Measurements from ENCODE around the gene RTL1. TPM values are rescaled to one million over a fixed set of nuclear protein-coding genes. Genes with fewer than 3 reads are reported as not detected.

The RTL1 gene
- polyA plus RNA-seq, 1 of the 3 experiments (the other 2 are of a cell fraction): 0.07 TPM

DNA sequence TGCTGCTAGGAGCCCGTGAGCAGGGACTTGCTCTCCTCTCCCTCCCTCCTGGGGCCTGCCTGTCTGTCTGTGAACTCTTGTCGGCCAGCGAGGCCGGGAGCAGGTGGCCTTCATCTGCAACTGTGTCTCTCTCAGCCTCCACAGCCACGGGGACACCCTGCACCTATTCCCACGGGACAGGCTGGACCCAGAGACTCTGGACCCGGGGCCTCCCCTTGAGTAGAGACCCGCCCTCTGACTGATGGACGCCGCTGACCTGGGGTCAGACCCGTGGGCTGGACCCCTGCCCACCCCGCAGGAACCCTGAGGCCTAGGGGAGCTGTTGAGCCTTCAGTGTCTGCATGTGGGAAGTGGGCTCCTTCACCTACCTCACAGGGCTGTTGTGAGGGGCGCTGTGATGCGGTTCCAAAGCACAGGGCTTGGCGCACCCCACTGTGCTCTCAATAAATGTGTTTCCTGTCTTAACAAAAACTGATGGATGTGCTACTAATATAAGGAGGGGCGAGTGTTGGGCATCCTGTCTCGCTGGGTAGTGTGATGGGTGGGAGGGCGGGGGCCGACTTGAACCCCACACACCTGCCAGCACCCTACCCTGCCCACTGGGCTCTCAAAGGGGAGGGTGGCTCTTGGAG lies 42.9 kb downstream of the RTL1 start:
- no peak overlapping the region for H3K9ac ChIP-seq
- H3K4me3 ChIP-seq (ENCODE audit: low read depth in 2 of 2, low read length in 1 of 2): no peak overlapping the region
- H3K27me3 ChIP-seq (ENCODE audit: insufficient read depth): no peaks in the 10 kb centered on the region
- CTCF ChIA-PET: interaction anchor here (1.2 kb wide), 1 partner anchor 10 kb away, joined by 3 read pairs; no protein-coding TSS in a partner anchor
- POLR2A ChIA-PET: no interaction called here
- WGBS (ENCODE audit: low lambda C conversion rate): 56% methylated on average over 11 of the region's 19 CpGs
- H3K9me3 ChIP-seq: no peaks in the 10 kb centered on the region
- peaks cover 0 to 6% of the 10 kb centered on the region in 2 experiments; a peak in 2 of 4 replicates for H3K4me1 ChIP-seq (ENCODE audit: control insufficient read depth in 1 of 2, insufficient read depth in 2 of 2, low read depth in 1 of 2, low read length in 1 of 2)
- no peaks in the 10 kb centered on the region for H3K79me2 ChIP-seq (ENCODE audit: insufficient read depth)
- no peaks in the 10 kb centered on the region for H3K36me3 ChIP-seq (replicated peaks in 1 of 2; ENCODE audit: control insufficient read depth in 1 of 2, insufficient read depth in 2 of 2, low read length in 1 of 2)
- H3K27ac ChIP-seq (ENCODE audit: low read depth in 2 of 2, low read length in 1 of 2): no peak overlapping the region
- H3K9me2 ChIP-seq: no peaks in the 10 kb centered on the region
- no peak overlapping the region for H3K4me2 ChIP-seq
- no peaks in the 10 kb centered on the region for H4K20me1 ChIP-seq (ENCODE audit: insufficient read depth)
- DNase-seq: no peak
- TF ChIP-seq SMC3 (IDR thresholded peaks at IDR 0.05; ENCODE audit: low read depth, low read length) (no peak), MEF2A (IDR thresholded peaks at IDR 0.05; ENCODE audit: borderline replicate concordance, low read depth) (no peak), FOXM1 (IDR thresholded peaks at IDR 0.05; ENCODE audit: low read depth) (no peak), MXI1 (IDR thresholded peaks at IDR 0.05; ENCODE audit: low read depth, low read length) (no peak), RXRA (IDR thresholded peaks at IDR 0.05; ENCODE audit: borderline replicate concordance, low read depth) (no peak), JUND (IDR thresholded peaks at IDR 0.05) (no peak), RCOR1 (IDR thresholded peaks at IDR 0.05; ENCODE audit: low read length) (no peak), RFX5 (IDR thresholded peaks at IDR 0.05; ENCODE audit: low read length) (no peak), EP300 (IDR thresholded peaks at IDR 0.05; ENCODE audit: borderline replicate concordance in 1 of 2, low read depth in 1 of 2, low read length in 1 of 2) (no peak)
- TF ChIP-seq, protein P1, sequence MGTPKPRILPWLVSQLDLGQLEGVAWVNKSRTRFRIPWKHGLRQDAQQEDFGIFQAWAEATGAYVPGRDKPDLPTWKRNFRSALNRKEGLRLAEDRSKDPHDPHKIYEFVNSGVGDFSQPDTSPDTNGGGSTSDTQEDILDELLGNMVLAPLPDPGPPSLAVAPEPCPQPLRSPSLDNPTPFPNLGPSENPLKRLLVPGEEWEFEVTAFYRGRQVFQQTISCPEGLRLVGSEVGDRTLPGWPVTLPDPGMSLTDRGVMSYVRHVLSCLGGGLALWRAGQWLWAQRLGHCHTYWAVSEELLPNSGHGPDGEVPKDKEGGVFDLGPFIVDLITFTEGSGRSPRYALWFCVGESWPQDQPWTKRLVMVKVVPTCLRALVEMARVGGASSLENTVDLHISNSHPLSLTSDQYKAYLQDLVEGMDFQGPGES (IDR thresholded peaks at IDR 0.05; ENCODE audit: low read depth, low read length): no peak
- TF ChIP-seq, protein P2, sequence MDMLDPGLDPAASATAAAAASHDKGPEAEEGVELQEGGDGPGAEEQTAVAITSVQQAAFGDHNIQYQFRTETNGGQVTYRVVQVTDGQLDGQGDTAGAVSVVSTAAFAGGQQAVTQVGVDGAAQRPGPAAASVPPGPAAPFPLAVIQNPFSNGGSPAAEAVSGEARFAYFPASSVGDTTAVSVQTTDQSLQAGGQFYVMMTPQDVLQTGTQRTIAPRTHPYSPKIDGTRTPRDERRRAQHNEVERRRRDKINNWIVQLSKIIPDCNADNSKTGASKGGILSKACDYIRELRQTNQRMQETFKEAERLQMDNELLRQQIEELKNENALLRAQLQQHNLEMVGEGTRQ (IDR thresholded peaks at IDR 0.05; ENCODE audit: borderline replicate concordance, low read depth, low read length): no peak
- no peaks in the 10 kb centered on the region for H3F3A ChIP-seq (replicated peaks; ENCODE audit: insufficient read depth)
- H2AFZ ChIP-seq (ENCODE audit: low read depth): no peak overlapping the region

DNA sequence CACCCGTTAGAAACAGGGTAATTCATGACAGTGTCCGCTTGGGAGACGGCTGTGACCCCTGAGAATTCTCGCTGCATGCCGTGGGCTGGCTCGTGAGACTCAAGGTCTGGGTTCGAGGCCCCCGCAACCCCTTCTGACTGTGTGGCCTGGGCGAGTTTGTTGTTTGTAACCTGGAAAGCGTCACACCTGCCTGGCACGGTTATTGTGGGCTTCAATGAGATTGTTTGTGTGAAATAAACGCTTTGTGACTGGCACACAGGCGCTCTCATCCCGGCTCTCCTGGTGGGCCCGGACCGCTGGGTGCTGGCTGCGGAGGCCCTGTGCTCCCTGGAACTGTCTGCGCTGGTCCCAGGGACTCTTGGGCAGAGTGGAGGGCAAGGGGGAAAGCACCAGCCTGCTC lies 43.7 kb downstream of the RTL1 start:
- no peaks in the 10 kb centered on the region for H3F3A ChIP-seq (replicated peaks; ENCODE audit: insufficient read depth)

More for the DNA sequence above, 43.7 kb downstream of the RTL1 start:
- Histone ChIP-seq H3K79me2 (ENCODE audit: insufficient read depth) (no peaks in the 10 kb centered on the region), H3K9me3 (no peaks in the 10 kb centered on the region), H3K27me3 (ENCODE audit: insufficient read depth) (no peaks in the 10 kb centered on the region), H4K20me1 (ENCODE audit: insufficient read depth) (no peaks in the 10 kb centered on the region), H2AFZ (ENCODE audit: low read depth) (no peak overlapping the region), H3K9me2 (no peaks in the 10 kb centered on the region), H3K4me3 (ENCODE audit: low read depth in 2 of 2, low read length in 1 of 2) (no peak overlapping the region), H3K4me1 (ENCODE audit: control insufficient read depth in 1 of 2, insufficient read depth in 2 of 2, low read depth in 1 of 2, low read length in 1 of 2) (peaks cover 0 to 6% of the 10 kb centered on the region in 2 experiments; a peak in 2 of 4 replicates), H3K36me3 (replicated peaks in 1 of 2; ENCODE audit: control insufficient read depth in 1 of 2, insufficient read depth in 2 of 2, low read length in 1 of 2) (no peaks in the 10 kb centered on the region), H3K27ac (ENCODE audit: low read depth in 2 of 2, low read length in 1 of 2) (no peak overlapping the region), H3K9ac (no peak overlapping the region), H3K4me2 (no peak overlapping the region)
- 59% methylated on average over 13 of the region's 18 CpGs for WGBS (ENCODE audit: low lambda C conversion rate)
- no peak for TF ChIP-seq FOXM1 (IDR thresholded peaks at IDR 0.05; ENCODE audit: low read depth)
- TF ChIP-seq SIN3A (IDR thresholded peaks at IDR 0.05; ENCODE audit: borderline replicate concordance, low read depth, low read length): no peak
- DNase-seq: no peak
- ChIA-PET POLR2A (no interaction called here), CTCF (interaction anchor here (1.2 kb wide), 1 partner anchor 9 kb away, joined by 3 read pairs; no protein-coding TSS in a partner anchor)
